ENCODE data around the gene TMEM11.

TMEM11 gene

GRCh38 chr17:21170809-21171208 is 43.2 kb downstream of the TMEM11 start:
- DNase-seq: no peak
- in situ Hi-C loops (cut with HindIII; ENCODE audit: low pct_ligation_motif_present, low pct_unique_long_range_greater_than_20kb, low sequenced_read_pairs): no loop called here

- DNase-seq: no peak
- in situ Hi-C loops (cut with HindIII; ENCODE audit: low pct_ligation_motif_present, low pct_unique_long_range_greater_than_20kb, low sequenced_read_pairs): no loop called here
Observed at GRCh38 chr17:21169496-21169895, 44.5 kb downstream of the TMEM11 start.

- in situ Hi-C loops (cut with HindIII; ENCODE audit: low pct_ligation_motif_present, low pct_unique_long_range_greater_than_20kb, low sequenced_read_pairs): no loop called here
- DNase-seq: no peak
Observed at GRCh38 chr17:21168555-21168865, 45.5 kb downstream of the TMEM11 start.

- no peak for DNase-seq
- in situ Hi-C loops (cut with HindIII; ENCODE audit: low pct_ligation_motif_present, low pct_unique_long_range_greater_than_20kb, low sequenced_read_pairs): no loop called here
Observed at GRCh38 chr17:21167303-21167702, 46.7 kb downstream of the TMEM11 start.

GRCh38 chr17:21166595-21167210 is 47.3 kb downstream of the TMEM11 start:
- DNase-seq: no peak
- in situ Hi-C loops (cut with HindIII; ENCODE audit: low pct_ligation_motif_present, low pct_unique_long_range_greater_than_20kb, low sequenced_read_pairs): no loop called here

GRCh38 chr17:21165922-21166594 is 47.9 kb downstream of the TMEM11 start:
- in situ Hi-C loops (cut with HindIII; ENCODE audit: low pct_ligation_motif_present, low pct_unique_long_range_greater_than_20kb, low sequenced_read_pairs): no loop called here
- DNase-seq: no peak

- in situ Hi-C loops (cut with HindIII; ENCODE audit: low pct_ligation_motif_present, low pct_unique_long_range_greater_than_20kb, low sequenced_read_pairs): no loop called here
- DNase-seq: no peak
Observed at GRCh38 chr17:21164620-21165019, 49.3 kb downstream of the TMEM11 start.

- in situ Hi-C loops (cut with HindIII; ENCODE audit: low pct_ligation_motif_present, low pct_unique_long_range_greater_than_20kb, low sequenced_read_pairs): no loop called here
- no peak for DNase-seq
Observed at GRCh38 chr17:21164216-21164615, 49.7 kb downstream of the TMEM11 start.

- DNase-seq: no peak
- in situ Hi-C loops (cut with HindIII; ENCODE audit: low pct_ligation_motif_present, low pct_unique_long_range_greater_than_20kb, low sequenced_read_pairs): no loop called here
Observed at GRCh38 chr17:21163101-21163500, 50.9 kb downstream of the TMEM11 start.

- in situ Hi-C loops (cut with HindIII; ENCODE audit: low pct_ligation_motif_present, low pct_unique_long_range_greater_than_20kb, low sequenced_read_pairs): no loop called here
- no peak for DNase-seq
Observed at GRCh38 chr17:21162394-21162775, 51.6 kb downstream of the TMEM11 start.

- in situ Hi-C loops (cut with HindIII; ENCODE audit: low pct_ligation_motif_present, low pct_unique_long_range_greater_than_20kb, low sequenced_read_pairs): no loop called here
Observed at GRCh38 chr17:21161498-21162393, 52.2 kb downstream of the TMEM11 start.

GRCh38 chr17:21160401-21160800 is 53.6 kb downstream of the TMEM11 start:
- DNase-seq: no peak
- in situ Hi-C loops (cut with HindIII; ENCODE audit: low pct_ligation_motif_present, low pct_unique_long_range_greater_than_20kb, low sequenced_read_pairs): no loop called here

More at GRCh38 chr17:21161498-21162393, 52.2 kb downstream of the TMEM11 start:
- DNase-seq: no peak

- in situ Hi-C loops (cut with HindIII; ENCODE audit: low pct_ligation_motif_present, low pct_unique_long_range_greater_than_20kb, low sequenced_read_pairs): no loop called here
- no peak for DNase-seq
Observed at GRCh38 chr17:21157586-21158370, 56.2 kb downstream of the TMEM11 start.

GRCh38 chr17:21152731-21153130 is 61.2 kb downstream of the TMEM11 start:
- no peak for DNase-seq
- in situ Hi-C loops (cut with HindIII; ENCODE audit: low pct_ligation_motif_present, low pct_unique_long_range_greater_than_20kb, low sequenced_read_pairs): no loop called here

- in situ Hi-C loops (cut with HindIII; ENCODE audit: low pct_ligation_motif_present, low pct_unique_long_range_greater_than_20kb, low sequenced_read_pairs): no loop called here
- DNase-seq: no peak
Observed at GRCh38 chr17:21149621-21150020, 64.3 kb downstream of the TMEM11 start.

All from ACHN (cell line).